Esophagus muscularis mucosa (tissue), 3 donors: ENCODE measurements around the gene LENG8.

Source experiments
- POLR2A ChIP-seq: fragments of 450-650 bp; IDR thresholded peaks from one replicate; pipeline ENCODE4 v1.6.1; 2017; ENCODE audit warnings: antibody characterized with exemption, moderate library complexity, mild to moderate bottlenecking, low read depth
- POLR2AphosphoS5 ChIP-seq, 2 donors: sonication (generic); formaldehyde crosslinking; IDR thresholded peaks; one replicate each; pipeline ENCODE4 v1.6.1; 2017; ENCODE audit warnings: antibody characterized with exemption in 2 of 2
- TF ChIP-seq, protein P1 (sequence below), 3 experiments: fragments of 200-600 bp in 2 of 3; fragments of 450-650 bp in 1 of 3; sonication (generic) in 2 of 3; IDR thresholded peaks; one replicate each; pipeline ENCODE4 v1.5.1; 2017 to 2019; ENCODE audit warnings: antibody characterized with exemption in 3 of 3, mild to moderate bottlenecking in 2 of 3, moderate library complexity in 1 of 3

DNA sequence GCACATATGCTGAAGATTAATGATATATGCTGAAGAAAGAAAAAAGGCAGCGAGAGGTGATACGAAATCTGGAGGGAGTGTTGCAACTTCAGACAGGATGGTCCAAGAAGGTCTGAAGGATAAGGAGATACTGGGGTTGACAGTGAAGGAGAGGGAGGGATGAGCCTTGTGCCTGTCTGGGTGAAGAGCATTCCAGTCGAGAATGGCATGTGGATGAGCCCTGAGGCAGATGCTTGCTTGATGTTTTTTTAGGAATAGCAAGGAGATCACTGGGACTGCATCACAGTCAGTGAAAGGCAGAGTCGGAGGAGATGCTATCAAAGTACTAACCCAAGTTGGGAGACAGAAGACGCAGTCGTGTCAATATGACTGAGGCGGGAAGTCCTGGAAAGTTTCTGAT is 40.3 kb downstream of the LENG8 start:
- TF ChIP-seq POLR2AphosphoS5 (IDR thresholded peaks at IDR 0.05) (no peak), POLR2A (no peak)
- TF ChIP-seq, protein P1, sequence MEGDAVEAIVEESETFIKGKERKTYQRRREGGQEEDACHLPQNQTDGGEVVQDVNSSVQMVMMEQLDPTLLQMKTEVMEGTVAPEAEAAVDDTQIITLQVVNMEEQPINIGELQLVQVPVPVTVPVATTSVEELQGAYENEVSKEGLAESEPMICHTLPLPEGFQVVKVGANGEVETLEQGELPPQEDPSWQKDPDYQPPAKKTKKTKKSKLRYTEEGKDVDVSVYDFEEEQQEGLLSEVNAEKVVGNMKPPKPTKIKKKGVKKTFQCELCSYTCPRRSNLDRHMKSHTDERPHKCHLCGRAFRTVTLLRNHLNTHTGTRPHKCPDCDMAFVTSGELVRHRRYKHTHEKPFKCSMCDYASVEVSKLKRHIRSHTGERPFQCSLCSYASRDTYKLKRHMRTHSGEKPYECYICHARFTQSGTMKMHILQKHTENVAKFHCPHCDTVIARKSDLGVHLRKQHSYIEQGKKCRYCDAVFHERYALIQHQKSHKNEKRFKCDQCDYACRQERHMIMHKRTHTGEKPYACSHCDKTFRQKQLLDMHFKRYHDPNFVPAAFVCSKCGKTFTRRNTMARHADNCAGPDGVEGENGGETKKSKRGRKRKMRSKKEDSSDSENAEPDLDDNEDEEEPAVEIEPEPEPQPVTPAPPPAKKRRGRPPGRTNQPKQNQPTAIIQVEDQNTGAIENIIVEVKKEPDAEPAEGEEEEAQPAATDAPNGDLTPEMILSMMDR (IDR thresholded peaks at IDR 0.05), result no peak
